ENCODE measurements around the gene KRTAP10-5.

KRTAP10-5 gene

DNA sequence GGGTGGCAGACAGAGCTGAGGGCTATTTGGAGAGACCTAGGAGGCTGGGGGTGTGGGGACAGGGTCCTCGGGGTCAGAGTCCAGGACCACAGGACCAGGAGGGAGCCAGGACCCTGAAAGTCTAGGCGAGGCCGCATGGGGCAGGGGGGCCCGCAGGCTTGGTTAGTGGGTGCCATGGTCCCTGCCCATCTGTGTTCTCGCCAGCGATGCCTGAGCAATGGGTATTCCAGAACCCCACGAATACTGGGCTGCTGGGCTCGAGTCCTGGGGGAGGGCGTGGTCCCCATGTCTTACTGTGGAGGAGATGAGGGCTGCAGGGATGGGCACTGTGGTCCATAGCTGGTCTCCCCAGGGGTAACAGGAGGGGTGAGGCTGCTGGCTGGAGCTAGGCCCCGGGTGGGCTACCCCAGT is 9.9 kb upstream of the KRTAP10-5 start:
- WGBS (ENCODE audit: insufficient coverage) = 94% methylated on average over 7 of the region's 10 CpGs
- Histone ChIP-seq H3K9me3 (ENCODE audit: control extremely low read depth in 1 of 5, control insufficient read depth in 4 of 5, insufficient read depth in 2 of 5, low read depth in 1 of 5, low read length in 4 of 5) (peaks cover 0 to 8% (median 3%) of the 10 kb centered on the region in 5 experiments), H3K4me3 (ENCODE audit: control insufficient read depth in 1 of 7, extremely low read depth in 1 of 7, insufficient read depth in 4 of 7, low read depth in 2 of 7, low read length in 6 of 7) (no peak overlapping the region), H3K36me3 (ENCODE audit: control insufficient read depth in 4 of 4, insufficient read depth in 4 of 4, low read length in 3 of 4) (no peaks in the 10 kb centered on the region), H3K27ac (ENCODE audit: insufficient read depth in 1 of 2, low read depth in 1 of 2, low read length in 2 of 2, poor library complexity in 1 of 2, severe bottlenecking in 2 of 2) (no peak overlapping the region), H3K4me1 (ENCODE audit: control extremely low read depth in 1 of 4, control insufficient read depth in 4 of 4, insufficient read depth in 4 of 4, low read length in 3 of 4) (peaks cover 0 to 5% (median 0%) of the 10 kb centered on the region in 4 experiments), H3K27me3 (replicated peaks in 2 of 5; ENCODE audit: control insufficient read depth in 4 of 5, insufficient read depth in 5 of 5, low read length in 4 of 5) (peaks cover 0 to 6% (median 2%) of the 10 kb centered on the region in 5 experiments)
- POLR2A ChIA-PET = no interaction called here
- no peak for DNase-seq
- CTCF ChIA-PET = no interaction called here

DNA sequence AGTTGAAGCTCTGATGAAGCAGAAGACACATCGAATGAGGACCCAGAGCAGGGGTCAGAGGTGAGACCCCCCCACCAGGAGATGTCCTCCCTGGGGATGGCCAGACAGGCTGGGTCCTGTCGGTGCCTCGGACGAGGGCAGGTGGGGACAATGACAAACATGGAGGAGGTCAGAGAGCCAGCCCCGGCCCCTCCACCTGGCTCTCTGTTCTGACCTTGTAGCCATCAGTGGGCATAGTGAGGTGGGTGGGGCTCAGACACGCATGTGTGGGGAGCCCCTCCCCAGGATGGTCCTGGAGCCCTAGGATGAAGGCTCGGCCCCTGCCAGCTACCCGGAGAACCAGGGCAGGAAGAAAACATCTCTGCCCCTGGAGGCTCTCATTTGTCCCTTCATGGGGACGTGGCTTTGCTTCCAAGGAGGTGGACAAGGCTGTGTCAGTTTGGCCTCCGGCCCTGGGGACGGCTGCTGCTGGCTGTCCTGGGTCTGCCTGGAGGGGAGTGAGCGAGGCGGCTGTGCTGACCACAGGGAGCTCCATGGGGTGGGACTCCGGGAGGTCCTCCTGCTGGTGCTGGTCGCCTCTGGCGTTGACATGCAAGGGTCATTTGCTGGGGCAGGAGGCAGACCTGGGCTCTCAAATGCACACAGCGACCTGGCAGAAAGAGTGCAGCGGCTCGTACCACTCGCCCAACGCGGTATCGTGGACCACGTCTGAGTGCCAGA is 9.3 kb upstream of the KRTAP10-5 start:
- no peaks in the 10 kb centered on the region for H3K36me3 ChIP-seq (ENCODE audit: control insufficient read depth in 4 of 4, insufficient read depth in 4 of 4, low read length in 3 of 4)

DNA sequence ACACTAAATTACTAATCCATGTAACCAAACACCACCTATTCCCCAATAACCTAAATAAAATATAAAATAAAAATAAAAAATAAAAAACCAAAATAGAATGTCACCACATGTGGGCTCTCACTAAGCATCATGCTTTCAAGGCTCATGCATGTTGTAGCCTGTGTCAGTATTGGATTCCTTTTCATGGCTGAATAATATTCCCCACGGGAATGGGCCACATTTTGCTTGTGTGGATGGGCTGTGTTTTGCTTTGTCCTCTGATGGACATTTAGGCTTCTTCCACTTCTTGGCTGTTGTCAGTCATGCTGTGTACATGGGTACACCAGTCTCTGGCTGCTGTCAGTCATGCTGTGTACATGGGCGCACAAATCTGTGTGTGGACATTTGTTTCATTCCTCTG is 8.7 kb upstream of the KRTAP10-5 start:
- peaks cover 0 to 16% (median 2%) of the 10 kb centered on the region in 5 experiments for H3K27me3 ChIP-seq (replicated peaks in 2 of 5; ENCODE audit: control insufficient read depth in 4 of 5, insufficient read depth in 5 of 5, low read length in 4 of 5)

More for the DNA sequence above, 9.3 kb upstream of the KRTAP10-5 start:
- Histone ChIP-seq H3K4me1 (ENCODE audit: control extremely low read depth in 1 of 4, control insufficient read depth in 4 of 4, insufficient read depth in 4 of 4, low read length in 3 of 4) (peaks cover 0 to 5% (median 0%) of the 10 kb centered on the region in 4 experiments), H3K4me3 (ENCODE audit: control insufficient read depth in 1 of 7, extremely low read depth in 1 of 7, insufficient read depth in 4 of 7, low read depth in 2 of 7, low read length in 6 of 7) (no peak overlapping the region), H3K27me3 (replicated peaks in 2 of 5; ENCODE audit: control insufficient read depth in 4 of 5, insufficient read depth in 5 of 5, low read length in 4 of 5) (peaks cover 0 to 12% (median 2%) of the 10 kb centered on the region in 5 experiments), H3K9me3 (ENCODE audit: control extremely low read depth in 1 of 5, control insufficient read depth in 4 of 5, insufficient read depth in 2 of 5, low read depth in 1 of 5, low read length in 4 of 5) (peaks cover 0 to 8% (median 3%) of the 10 kb centered on the region in 5 experiments), H3K27ac (ENCODE audit: insufficient read depth in 1 of 2, low read depth in 1 of 2, low read length in 2 of 2, poor library complexity in 1 of 2, severe bottlenecking in 2 of 2) (no peak overlapping the region)
- DNase-seq = no peak
- WGBS (ENCODE audit: insufficient coverage) = 92% methylated on average over 23 of the region's 24 CpGs
- CTCF ChIA-PET = no interaction called here
- POLR2A ChIA-PET = no interaction called here

DNA sequence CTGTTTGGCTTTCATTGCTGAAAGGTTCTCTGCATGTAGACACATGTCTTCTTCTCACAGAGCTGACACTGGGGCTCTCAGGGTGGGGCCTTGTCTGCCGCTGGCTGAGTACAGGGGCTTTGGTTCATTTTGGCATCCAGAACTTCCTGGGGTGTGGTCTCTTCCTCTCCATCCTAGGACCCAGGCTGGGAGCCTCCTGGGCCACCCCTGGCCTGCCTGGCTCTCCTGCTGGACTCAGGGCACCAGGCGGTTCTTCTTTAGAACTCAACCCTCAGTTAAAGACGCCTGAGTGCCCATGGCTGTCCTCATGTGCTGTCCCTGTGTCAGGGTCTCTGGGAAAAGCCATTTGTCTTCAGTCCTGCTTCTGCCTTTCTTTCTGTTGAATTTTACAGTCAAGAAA is 5.5 kb upstream of the KRTAP10-5 start:
- no peak overlapping the region for H3K27ac ChIP-seq (ENCODE audit: insufficient read depth in 1 of 2, low read depth in 1 of 2, low read length in 2 of 2, poor library complexity in 1 of 2, severe bottlenecking in 2 of 2)
- ChIA-PET CTCF (no interaction called here), POLR2A (no interaction called here)
- H3K4me1 ChIP-seq (ENCODE audit: control extremely low read depth in 1 of 4, control insufficient read depth in 4 of 4, insufficient read depth in 4 of 4, low read length in 3 of 4) = no peaks in the 10 kb centered on the region
- no peaks in the 10 kb centered on the region for H3K36me3 ChIP-seq (ENCODE audit: control insufficient read depth in 4 of 4, insufficient read depth in 4 of 4, low read length in 3 of 4)
- H3K27me3 ChIP-seq (replicated peaks in 2 of 5; ENCODE audit: control insufficient read depth in 4 of 5, insufficient read depth in 5 of 5, low read length in 4 of 5) = peaks cover 0 to 32% (median 2%) of the 10 kb centered on the region in 5 experiments
- WGBS (ENCODE audit: insufficient coverage) = 86% methylated on average over 3 of the region's 3 CpGs
- H3K4me3 ChIP-seq (ENCODE audit: control insufficient read depth in 1 of 7, extremely low read depth in 1 of 7, insufficient read depth in 4 of 7, low read depth in 2 of 7, low read length in 6 of 7) = no peak overlapping the region
- peaks cover 2 to 23% (median 8%) of the 10 kb centered on the region in 5 experiments for H3K9me3 ChIP-seq (ENCODE audit: control extremely low read depth in 1 of 5, control insufficient read depth in 4 of 5, insufficient read depth in 2 of 5, low read depth in 1 of 5, low read length in 4 of 5)
- no peak for DNase-seq

More for the DNA sequence above, 8.7 kb upstream of the KRTAP10-5 start:
- Histone ChIP-seq H3K27ac (ENCODE audit: insufficient read depth in 1 of 2, low read depth in 1 of 2, low read length in 2 of 2, poor library complexity in 1 of 2, severe bottlenecking in 2 of 2) (no peak overlapping the region), H3K36me3 (ENCODE audit: control insufficient read depth in 4 of 4, insufficient read depth in 4 of 4, low read length in 3 of 4) (no peaks in the 10 kb centered on the region), H3K9me3 (ENCODE audit: control extremely low read depth in 1 of 5, control insufficient read depth in 4 of 5, insufficient read depth in 2 of 5, low read depth in 1 of 5, low read length in 4 of 5) (peaks cover 0 to 8% (median 3%) of the 10 kb centered on the region in 5 experiments), H3K4me3 (ENCODE audit: control insufficient read depth in 1 of 7, extremely low read depth in 1 of 7, insufficient read depth in 4 of 7, low read depth in 2 of 7, low read length in 6 of 7) (no peak overlapping the region), H3K4me1 (ENCODE audit: control extremely low read depth in 1 of 4, control insufficient read depth in 4 of 4, insufficient read depth in 4 of 4, low read length in 3 of 4) (peaks cover 0 to 4% (median 0%) of the 10 kb centered on the region in 4 experiments)
- ChIA-PET CTCF (no interaction called here), POLR2A (no interaction called here)
- 90% methylated on average over 1 of the region's 2 CpGs for WGBS (ENCODE audit: insufficient coverage)
- no peak for DNase-seq

DNA sequence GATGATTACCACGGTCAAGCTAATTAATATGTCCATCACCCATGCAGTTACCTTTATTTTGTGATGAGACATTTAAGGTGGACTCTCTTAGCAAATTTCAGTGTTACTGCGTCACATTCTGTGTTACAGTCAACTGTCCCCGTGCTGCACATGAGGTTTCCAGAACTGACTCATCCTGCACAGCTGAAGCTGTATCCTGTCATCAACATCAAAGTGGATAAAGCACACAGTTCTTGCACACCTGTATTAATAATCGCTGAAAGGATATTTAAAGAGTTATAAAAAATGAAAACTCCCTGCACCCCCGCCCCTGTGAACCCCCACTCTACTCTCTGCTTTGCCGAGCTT is 3.4 kb upstream of the KRTAP10-5 start:
- DNase-seq = no peak
- Histone ChIP-seq H3K4me3 (ENCODE audit: control insufficient read depth in 1 of 7, extremely low read depth in 1 of 7, insufficient read depth in 4 of 7, low read depth in 2 of 7, low read length in 6 of 7) (no peak overlapping the region), H3K27ac (ENCODE audit: insufficient read depth in 1 of 2, low read depth in 1 of 2, low read length in 2 of 2, poor library complexity in 1 of 2, severe bottlenecking in 2 of 2) (no peak overlapping the region), H3K36me3 (ENCODE audit: control insufficient read depth in 4 of 4, insufficient read depth in 4 of 4, low read length in 3 of 4) (no peaks in the 10 kb centered on the region), H3K4me1 (ENCODE audit: control extremely low read depth in 1 of 4, control insufficient read depth in 4 of 4, insufficient read depth in 4 of 4, low read length in 3 of 4) (no peaks in the 10 kb centered on the region), H3K9me3 (ENCODE audit: control extremely low read depth in 1 of 5, control insufficient read depth in 4 of 5, insufficient read depth in 2 of 5, low read depth in 1 of 5, low read length in 4 of 5) (peaks cover 2 to 24% (median 8%) of the 10 kb centered on the region in 5 experiments), H3K27me3 (replicated peaks in 2 of 5; ENCODE audit: control insufficient read depth in 4 of 5, insufficient read depth in 5 of 5, low read length in 4 of 5) (peaks cover 0 to 38% (median 2%) of the 10 kb centered on the region in 5 experiments)
- ChIA-PET CTCF (no interaction called here), POLR2A (no interaction called here)
- WGBS (ENCODE audit: insufficient coverage) = 90% methylated on average over 3 of the region's 6 CpGs

GRCh38 chr21:44583089-44583799 is 2.8 kb upstream of the KRTAP10-5 start:
- CTCF ChIA-PET = no interaction called here
- WGBS (ENCODE audit: insufficient coverage) = 54% methylated on average over 10 of the region's 11 CpGs
- POLR2A ChIA-PET = no interaction called here

GRCh38 chr21:44582055-44582454 is 1.7 kb upstream of the KRTAP10-5 start:
- POLR2A ChIA-PET = no interaction called here
- Histone ChIP-seq H3K4me1 (ENCODE audit: control extremely low read depth in 1 of 4, control insufficient read depth in 4 of 4, insufficient read depth in 4 of 4, low read length in 3 of 4) (no peaks in the 10 kb centered on the region), H3K36me3 (ENCODE audit: control insufficient read depth in 4 of 4, insufficient read depth in 4 of 4, low read length in 3 of 4) (no peaks in the 10 kb centered on the region), H3K4me3 (ENCODE audit: control insufficient read depth in 1 of 7, extremely low read depth in 1 of 7, insufficient read depth in 4 of 7, low read depth in 2 of 7, low read length in 6 of 7) (no peak overlapping the region), H3K27ac (ENCODE audit: insufficient read depth in 1 of 2, low read depth in 1 of 2, low read length in 2 of 2, poor library complexity in 1 of 2, severe bottlenecking in 2 of 2) (no peak overlapping the region), H3K9me3 (ENCODE audit: control extremely low read depth in 1 of 5, control insufficient read depth in 4 of 5, insufficient read depth in 2 of 5, low read depth in 1 of 5, low read length in 4 of 5) (peaks cover 2 to 33% (median 17%) of the 10 kb centered on the region in 5 experiments), H3K27me3 (replicated peaks in 2 of 5; ENCODE audit: control insufficient read depth in 4 of 5, insufficient read depth in 5 of 5, low read length in 4 of 5) (peaks cover 0 to 40% (median 2%) of the 10 kb centered on the region in 5 experiments)
- DNase-seq = no peak
- WGBS (ENCODE audit: insufficient coverage) = 91% methylated on average over 9 of the region's 15 CpGs
- CTCF ChIA-PET = no interaction called here

More at GRCh38 chr21:44583089-44583799, 2.8 kb upstream of the KRTAP10-5 start:
- DNase-seq = no peak
- H3K27me3 ChIP-seq (replicated peaks in 2 of 5; ENCODE audit: control insufficient read depth in 4 of 5, insufficient read depth in 5 of 5, low read length in 4 of 5) = peaks cover 0 to 38% (median 2%) of the 10 kb centered on the region in 5 experiments
- H3K9me3 ChIP-seq (ENCODE audit: control extremely low read depth in 1 of 5, control insufficient read depth in 4 of 5, insufficient read depth in 2 of 5, low read depth in 1 of 5, low read length in 4 of 5) = peaks cover 2 to 29% (median 13%) of the 10 kb centered on the region in 5 experiments
- no peak overlapping the region for H3K27ac ChIP-seq (ENCODE audit: insufficient read depth in 1 of 2, low read depth in 1 of 2, low read length in 2 of 2, poor library complexity in 1 of 2, severe bottlenecking in 2 of 2)
- no peaks in the 10 kb centered on the region for H3K4me1 ChIP-seq (ENCODE audit: control extremely low read depth in 1 of 4, control insufficient read depth in 4 of 4, insufficient read depth in 4 of 4, low read length in 3 of 4)
- H3K36me3 ChIP-seq (ENCODE audit: control insufficient read depth in 4 of 4, insufficient read depth in 4 of 4, low read length in 3 of 4) = no peaks in the 10 kb centered on the region
- H3K4me3 ChIP-seq (ENCODE audit: control insufficient read depth in 1 of 7, extremely low read depth in 1 of 7, insufficient read depth in 4 of 7, low read depth in 2 of 7, low read length in 6 of 7) = no peak overlapping the region

All from common myeloid progenitor, CD34-positive (primary cell).